ENCODE data around the gene FGFR4.

The FGFR4 gene

DNA sequence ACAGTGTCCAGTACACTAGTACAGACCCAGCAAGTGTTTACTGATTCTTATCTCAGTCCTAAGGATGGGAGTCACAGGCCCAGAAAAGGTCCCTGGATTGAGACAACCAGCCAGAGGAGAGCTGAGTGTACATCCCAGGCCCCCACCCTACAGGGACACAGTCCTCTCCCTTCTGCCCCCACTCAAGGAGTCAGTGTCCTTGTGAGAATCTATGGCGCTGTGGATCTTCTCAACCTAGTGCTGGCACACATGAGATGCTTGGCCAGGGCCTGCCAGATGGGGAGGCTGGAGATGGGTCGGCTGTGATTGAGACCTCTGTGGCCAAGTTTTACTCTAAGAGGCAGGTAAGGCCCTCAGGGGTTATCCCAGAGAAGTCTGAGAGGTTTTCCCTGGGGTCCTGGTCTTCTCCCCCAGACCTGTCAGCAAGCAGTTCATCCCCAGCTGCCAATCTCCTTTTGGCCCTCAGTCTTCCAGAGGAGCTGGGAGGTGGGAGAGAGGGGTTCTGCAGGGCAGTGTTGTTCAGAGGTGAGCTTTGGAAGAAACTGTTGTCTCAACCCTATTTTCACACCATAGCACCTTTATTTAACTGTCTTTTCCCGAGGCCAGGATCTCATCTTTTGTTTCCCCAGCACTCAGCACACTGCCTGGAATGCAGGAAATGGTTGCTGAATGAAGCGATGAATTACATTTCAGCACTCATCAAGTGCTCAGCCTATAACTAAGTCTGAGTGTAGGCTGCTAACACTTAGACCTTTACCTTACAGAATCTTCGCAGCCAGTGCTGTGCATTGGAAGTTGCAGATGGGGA, 43.7 kb downstream of the FGFR4 start:
- TF ChIP-seq, protein P1, sequence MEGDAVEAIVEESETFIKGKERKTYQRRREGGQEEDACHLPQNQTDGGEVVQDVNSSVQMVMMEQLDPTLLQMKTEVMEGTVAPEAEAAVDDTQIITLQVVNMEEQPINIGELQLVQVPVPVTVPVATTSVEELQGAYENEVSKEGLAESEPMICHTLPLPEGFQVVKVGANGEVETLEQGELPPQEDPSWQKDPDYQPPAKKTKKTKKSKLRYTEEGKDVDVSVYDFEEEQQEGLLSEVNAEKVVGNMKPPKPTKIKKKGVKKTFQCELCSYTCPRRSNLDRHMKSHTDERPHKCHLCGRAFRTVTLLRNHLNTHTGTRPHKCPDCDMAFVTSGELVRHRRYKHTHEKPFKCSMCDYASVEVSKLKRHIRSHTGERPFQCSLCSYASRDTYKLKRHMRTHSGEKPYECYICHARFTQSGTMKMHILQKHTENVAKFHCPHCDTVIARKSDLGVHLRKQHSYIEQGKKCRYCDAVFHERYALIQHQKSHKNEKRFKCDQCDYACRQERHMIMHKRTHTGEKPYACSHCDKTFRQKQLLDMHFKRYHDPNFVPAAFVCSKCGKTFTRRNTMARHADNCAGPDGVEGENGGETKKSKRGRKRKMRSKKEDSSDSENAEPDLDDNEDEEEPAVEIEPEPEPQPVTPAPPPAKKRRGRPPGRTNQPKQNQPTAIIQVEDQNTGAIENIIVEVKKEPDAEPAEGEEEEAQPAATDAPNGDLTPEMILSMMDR (IDR thresholded peaks at IDR 0.05; ENCODE audit: extremely low read depth, missing control alignments) = no peak
- DNase-seq (ENCODE audit: low spot score) = no peak

- TF ChIP-seq, protein P1 (IDR thresholded peaks at IDR 0.05; ENCODE audit: extremely low read depth, missing control alignments) = no peak
- DNase-seq (ENCODE audit: low spot score) = no peak
These were observed 44.3 kb downstream of the FGFR4 start for GRCh38 chr5:177131019-177131320.

GRCh38 chr5:177131352-177132135, 44.8 kb downstream of the FGFR4 start:
- TF ChIP-seq, protein P1 (IDR thresholded peaks at IDR 0.05; ENCODE audit: extremely low read depth, missing control alignments) = no peak
- DNase-seq (ENCODE audit: low spot score) = no peak

DNA sequence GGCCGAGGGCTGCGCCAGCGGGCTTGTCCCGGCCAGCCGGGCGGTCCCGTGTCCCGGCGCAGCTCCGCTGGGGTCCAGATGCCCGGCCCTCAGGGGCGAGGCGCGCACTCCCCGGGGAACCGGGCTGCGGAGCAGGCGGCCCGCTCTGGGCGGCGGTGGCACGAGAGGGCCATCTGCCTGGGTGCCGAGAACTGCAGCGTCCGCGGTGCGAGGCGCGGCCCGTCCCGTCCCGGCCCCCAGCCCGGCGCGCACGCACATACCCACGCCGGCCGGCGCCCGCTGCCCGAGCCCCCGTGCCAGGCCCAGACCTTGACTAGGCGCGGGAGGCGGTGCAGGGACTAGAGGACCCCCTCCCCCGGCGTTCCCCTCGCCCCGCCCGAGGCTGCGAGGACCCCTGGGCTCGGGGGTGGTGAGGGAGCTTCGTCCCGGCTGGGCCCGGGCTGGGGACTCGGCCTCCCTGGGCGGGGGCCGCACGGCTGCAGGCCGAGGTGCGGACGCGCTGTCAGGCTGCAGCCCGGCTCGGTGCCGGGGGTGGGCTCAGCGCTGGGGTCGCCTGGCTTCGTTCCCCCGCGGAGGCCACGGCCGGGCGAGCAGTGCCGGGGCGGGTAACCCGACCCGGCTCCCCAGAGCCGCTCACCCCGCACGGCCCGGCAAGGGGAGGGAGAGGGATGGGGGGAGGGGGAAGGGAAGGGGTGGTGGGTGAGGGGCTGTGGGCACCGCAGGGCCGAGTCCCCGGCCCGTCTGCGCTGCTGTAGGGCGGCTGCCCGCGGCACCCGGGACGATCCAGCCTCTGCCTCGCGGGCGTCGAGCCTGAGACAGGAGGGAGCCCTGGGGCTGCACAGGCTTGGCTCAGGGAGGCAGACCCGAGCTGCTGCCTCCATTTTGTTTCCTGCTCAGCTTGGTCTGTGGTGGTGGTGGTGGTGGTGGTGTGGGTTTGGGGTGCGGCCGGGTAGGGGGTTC, 45.7 kb downstream of the FGFR4 start:
- TF ChIP-seq, protein P1 (IDR thresholded peaks at IDR 0.05; ENCODE audit: extremely low read depth, missing control alignments) = no peak
- DNase-seq (ENCODE audit: low spot score) = peak; percentile 71

DNA sequence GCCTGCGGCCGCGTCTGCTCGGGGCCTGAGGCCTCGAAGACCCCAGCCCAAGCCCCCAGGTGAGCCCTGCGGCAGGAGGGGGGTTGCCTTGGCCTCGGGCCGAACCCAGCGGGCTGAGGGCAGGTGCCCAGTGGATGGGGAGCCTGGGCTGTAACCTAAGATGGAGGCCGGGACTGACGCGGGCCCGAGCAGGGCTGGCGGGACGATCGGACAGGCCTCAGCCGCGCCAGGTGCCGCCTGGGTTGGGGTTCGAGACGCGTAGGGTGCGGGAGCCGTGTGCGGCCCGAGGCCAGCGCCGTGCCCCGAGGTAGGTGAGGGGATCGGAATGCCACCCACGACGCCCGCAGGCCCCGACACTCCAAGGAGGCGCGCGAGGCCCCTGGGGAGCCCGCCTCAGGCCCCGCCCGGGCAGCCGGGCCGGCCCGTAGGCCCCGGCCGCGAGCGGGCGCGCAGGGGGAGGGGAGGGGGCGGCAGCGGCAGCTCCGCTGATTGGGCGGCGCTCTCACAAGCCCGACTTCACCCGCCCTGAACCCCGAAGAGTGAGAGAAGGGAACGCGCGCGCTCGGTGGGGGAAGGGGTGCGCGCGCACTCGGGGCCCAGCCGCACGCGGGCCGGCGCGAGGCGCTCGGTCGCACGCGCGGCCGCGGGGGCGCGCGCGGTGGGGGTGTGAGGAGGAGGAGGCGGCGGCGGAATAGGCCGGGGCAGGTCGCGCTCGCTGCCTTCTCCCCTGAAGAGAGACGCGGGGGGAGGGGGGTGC, 46.6 kb downstream of the FGFR4 start, which contains the start of gene NSD1:
NSD1 (plus strand) TSS at position 678 of the 757 bp plus-strand sequence. CDS start 1,331 bp downstream, outside the sequence.
- TF ChIP-seq, protein P1 (IDR thresholded peaks at IDR 0.05; ENCODE audit: extremely low read depth, missing control alignments) = no peak
- DNase-seq (ENCODE audit: low spot score) = peak; percentile 98

GRCh38 chr5:177133853-177134696, 47.4 kb downstream of the FGFR4 start:
- DNase-seq (ENCODE audit: low spot score) = peak; percentile 73
- TF ChIP-seq, protein P1 (IDR thresholded peaks at IDR 0.05; ENCODE audit: extremely low read depth, missing control alignments) = no peak

Measured in GM20000 (cell line).